BJ (cell line): ENCODE results near the gene CLDN7. TPM values are rescaled to one million over a fixed set of nuclear protein-coding genes. Genes with fewer than 3 reads are reported as not detected.

Experiments
- CTCF ChIA-PET: fragments of 350-600 bp; formaldehyde crosslinking; extraction: SDS; loops from one replicate; lab custom pipeline; 2021; ENCODE audit warnings: antibody characterized with exemption, inconsistent platforms; lab: Yijun Ruan, JAX
- POLR2A ChIA-PET: fragments of 300-600 bp; sonication (Branson Sonifier 250); formaldehyde crosslinking; extraction: SDS; loops from one replicate; lab custom pipeline; 2021; ENCODE audit warnings: antibody characterized with exemption; lab: Charles Lee
- DNase-seq: peaks from one replicate; pipeline ENCODE4 v3.0.0-alpha.2; 2011; ENCODE audit warnings: low read depth
- H3K27me3 ChIP-seq: 2 replicates; pipeline ENCODE4 v1.6.0; 2011; ENCODE audit warnings: low read length; ENCODE audit not compliant: control insufficient read depth, insufficient read depth
- H3K36me3 ChIP-seq: 2 replicates; pipeline ENCODE4 v1.5.1; 2011; ENCODE audit warnings: low read length; ENCODE audit not compliant: control insufficient read depth, insufficient read depth
- H3K4me3 ChIP-seq: 2 replicates; pipeline ENCODE4 v1.5.1; 2011; ENCODE audit warnings: low read depth, mild to moderate bottlenecking, control low read depth, low read length
- polyA plus RNA-seq: library from polyadenylated mRNA; depleted of rRNA; stranded (reverse); fragments of >200 nt; gene quantifications from 2 replicates; pipeline ENCODE4 v1.2.3, GENCODE V29; 2011
- TF ChIP-seq, protein P1 (sequence below): IDR thresholded peaks from 2 replicates; pipeline ENCODE4 v1.5.1; 2011; ENCODE audit warnings: low read depth, mild to moderate bottlenecking, control low read depth, inconsistent platforms, low read length, moderate library complexity; ENCODE audit not compliant: insufficient read depth

The CLDN7 gene
- polyA plus RNA-seq, 1 experiment, result 2.1 TPM

GRCh38 chr17:7215652-7216180, 46.6 kb downstream of the CLDN7 start:
- POLR2A ChIA-PET, result interaction anchor here (0.6 kb wide), 1 partner anchor 24 kb away, joined by 3 read pairs; the partner anchor contains the start of gene PHF23
- TF ChIP-seq, protein P1, sequence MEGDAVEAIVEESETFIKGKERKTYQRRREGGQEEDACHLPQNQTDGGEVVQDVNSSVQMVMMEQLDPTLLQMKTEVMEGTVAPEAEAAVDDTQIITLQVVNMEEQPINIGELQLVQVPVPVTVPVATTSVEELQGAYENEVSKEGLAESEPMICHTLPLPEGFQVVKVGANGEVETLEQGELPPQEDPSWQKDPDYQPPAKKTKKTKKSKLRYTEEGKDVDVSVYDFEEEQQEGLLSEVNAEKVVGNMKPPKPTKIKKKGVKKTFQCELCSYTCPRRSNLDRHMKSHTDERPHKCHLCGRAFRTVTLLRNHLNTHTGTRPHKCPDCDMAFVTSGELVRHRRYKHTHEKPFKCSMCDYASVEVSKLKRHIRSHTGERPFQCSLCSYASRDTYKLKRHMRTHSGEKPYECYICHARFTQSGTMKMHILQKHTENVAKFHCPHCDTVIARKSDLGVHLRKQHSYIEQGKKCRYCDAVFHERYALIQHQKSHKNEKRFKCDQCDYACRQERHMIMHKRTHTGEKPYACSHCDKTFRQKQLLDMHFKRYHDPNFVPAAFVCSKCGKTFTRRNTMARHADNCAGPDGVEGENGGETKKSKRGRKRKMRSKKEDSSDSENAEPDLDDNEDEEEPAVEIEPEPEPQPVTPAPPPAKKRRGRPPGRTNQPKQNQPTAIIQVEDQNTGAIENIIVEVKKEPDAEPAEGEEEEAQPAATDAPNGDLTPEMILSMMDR, result no peak
- peak overlapping the region; percentile 66 for H3K4me3 ChIP-seq
- no peaks in the 10 kb centered on the region for H3K27me3 ChIP-seq
- CTCF ChIA-PET, result interaction anchor here (0.7 to 2.3 kb wide), 6 partner anchors 14 to 170 kb away, joined by 3 to 7 read pairs (median 3); no protein-coding TSS in a partner anchor
- no peaks in the 10 kb centered on the region for H3K36me3 ChIP-seq
- DNase-seq, result no peak

DNA sequence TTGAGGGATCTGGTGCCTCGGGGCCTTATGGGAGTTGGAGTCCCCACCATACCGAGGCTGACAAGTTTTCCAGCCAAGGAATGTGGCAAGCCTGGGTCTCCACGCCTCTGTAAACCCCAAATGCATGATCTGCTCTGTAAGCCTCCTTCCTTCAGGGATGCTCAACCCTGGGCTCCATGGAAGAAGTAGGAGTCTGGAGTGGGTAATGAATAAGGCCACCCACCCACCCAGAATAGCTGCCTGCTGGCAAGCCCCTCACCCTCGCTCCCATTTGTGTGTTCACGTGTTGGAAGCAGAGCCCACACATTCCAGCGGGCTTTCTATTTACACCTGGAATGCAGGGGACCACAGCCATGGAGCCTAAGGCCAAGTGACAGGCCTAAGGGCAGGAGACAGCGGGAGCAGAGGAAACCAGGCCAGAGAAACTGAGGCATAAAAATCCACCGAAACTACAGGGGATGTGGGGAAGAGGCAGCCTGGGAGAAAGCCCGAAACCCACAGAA, 47.1 kb downstream of the CLDN7 start:
- TF ChIP-seq, protein P1, result no peak
- no peaks in the 10 kb centered on the region for H3K27me3 ChIP-seq
- peak overlapping the region; percentile 66 for H3K4me3 ChIP-seq
- ChIA-PET POLR2A (interaction anchor here (0.6 kb wide), 1 partner anchor 24 kb away, joined by 3 read pairs; the partner anchor contains the start of gene PHF23), CTCF (interaction anchor here (1.0 to 2.3 kb wide), 5 partner anchors 29 to 170 kb away, joined by 3 to 11 read pairs (median 4); no protein-coding TSS in a partner anchor)
- no peak for DNase-seq
- no peaks in the 10 kb centered on the region for H3K36me3 ChIP-seq

DNA sequence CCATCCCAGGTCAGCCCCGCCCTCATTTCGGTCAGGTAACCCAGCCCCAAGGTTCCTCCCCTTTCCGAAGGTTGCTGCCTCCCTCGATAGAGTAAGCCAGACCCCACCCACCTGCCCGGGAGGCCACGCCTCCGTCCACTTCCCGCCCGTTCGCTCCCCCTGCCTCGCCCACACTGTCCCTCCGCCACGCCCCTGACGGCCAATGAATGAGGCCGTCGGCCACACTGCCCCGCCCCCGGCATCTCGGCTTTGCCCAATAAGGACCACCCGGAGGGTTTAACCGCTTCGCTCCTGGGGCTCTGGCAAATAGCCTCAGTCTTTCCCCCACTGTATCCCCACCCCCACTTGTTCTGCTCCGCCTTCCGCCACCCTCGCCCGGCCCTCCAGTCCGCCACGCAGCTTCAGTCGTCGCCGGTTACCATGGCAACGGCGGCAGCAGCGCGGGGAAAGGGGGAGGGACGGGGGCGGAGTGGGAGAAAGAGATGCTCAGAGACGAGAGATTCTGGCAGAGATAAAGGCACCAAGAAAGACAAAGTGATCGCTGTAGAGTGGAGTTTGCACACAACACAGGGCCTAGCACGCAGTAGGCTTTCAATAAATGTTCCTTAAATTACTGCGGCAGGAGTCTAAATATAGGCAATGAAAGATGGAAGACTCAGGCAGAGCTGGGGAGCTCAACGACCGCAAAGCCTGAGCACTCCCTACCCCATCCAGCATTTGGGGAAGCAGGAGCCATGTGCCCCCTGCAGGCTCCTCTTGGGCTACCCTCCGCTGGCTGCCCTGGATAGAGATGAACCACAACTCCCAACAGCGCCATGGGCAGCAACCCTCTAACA, 47.8 kb downstream of the CLDN7 start:
- Histone ChIP-seq H3K36me3 (no peaks in the 10 kb centered on the region), H3K27me3 (no peaks in the 10 kb centered on the region), H3K4me3 (peak overlapping the region; percentile 38)
- TF ChIP-seq, protein P1, result peak; percentile 71
- DNase-seq, result peak; percentile 71
- ChIA-PET CTCF (interaction anchor here (1.1 to 2.3 kb wide), 5 partner anchors 20 to 170 kb away, joined by 3 to 11 read pairs (median 4); partner anchors contain the start of genes DVL2 and SLC16A11), POLR2A (no interaction called here)

DNA sequence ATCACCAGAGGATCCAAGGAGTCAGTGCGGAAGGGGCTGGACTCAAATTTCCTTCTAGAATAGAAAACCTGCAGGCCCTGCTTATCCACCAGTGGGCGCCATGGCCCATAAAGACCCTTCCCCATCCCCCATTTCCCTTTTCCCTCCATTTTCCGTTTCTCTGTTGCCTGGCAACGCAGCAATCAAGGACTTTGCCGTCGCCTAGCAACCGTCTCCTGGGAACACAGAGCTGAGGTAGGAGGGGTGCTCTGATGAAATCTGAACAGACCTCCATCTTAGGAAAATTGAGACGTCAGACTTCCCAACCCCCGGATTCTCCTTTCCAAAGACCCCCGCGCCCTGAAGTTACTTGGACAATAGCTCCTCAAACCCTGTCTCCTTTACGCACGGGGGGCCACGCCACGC, 48.4 kb downstream of the CLDN7 start:
- DNase-seq, result no peak
- peak overlapping the region; percentile 38 for H3K4me3 ChIP-seq
- no peaks in the 10 kb centered on the region for H3K36me3 ChIP-seq
- no peaks in the 10 kb centered on the region for H3K27me3 ChIP-seq
- TF ChIP-seq, protein P1, result peak; percentile 45
- POLR2A ChIA-PET, result no interaction called here
- CTCF ChIA-PET, result interaction anchor here (1.1 to 2.3 kb wide), 5 partner anchors 21 to 170 kb away, joined by 3 to 11 read pairs (median 4); partner anchors contain the start of genes DVL2 and SLC16A11
